Spleen (tissue), 7 donors: Measurements from ENCODE around the gene ITFG1.
A peak's percentile ranks its signal among the peaks of the same experiment; 100 is the strongest.

Experiments
- CTCF ChIP-seq, 11 experiments: fragments of 200-600 bp in 7 of 11; fragments of 450-650 bp in 4 of 11; sonication (generic) in 4 of 11; IDR thresholded peaks in 8 of 11; conservative IDR thresholded peaks in 3 of 11; 1 replicate in 7 of 11; 2 replicates in 4 of 11; pipeline versions ENCODE4 v1.4.0 to v1.8.0; 2016 to 2021; ENCODE audit warnings: antibody characterized with exemption in 11 of 11, inconsistent platforms in 4 of 11, mild to moderate bottlenecking in 1 of 11
- POLR2A ChIP-seq, 3 donors: fragments of 450-650 bp; IDR thresholded peaks; one replicate each; pipeline ENCODE4 v1.5.1; 2017; ENCODE audit warnings: antibody characterized with exemption in 3 of 3, mild to moderate bottlenecking in 1 of 3
- donor health status: DM: no; HTN: no; CAD: no; lungs with moderate emphysema.
- donor health status: DM: no; HTN: no; CAD: no.
- donor health status: DM: no; HTN: no; CAD: no.

- TF ChIP-seq POLR2A (IDR thresholded peaks at IDR 0.05), result peak in 1 of 3 donors; percentile 22
- TF ChIP-seq CTCF (IDR thresholded peaks at IDR 0.05 in 8 of 11, conservative IDR thresholded peaks at IDR 0.05 in 3 of 11), result peak in 9 of 11 experiments; percentile 29 to 75 (median 41)
Observed at GRCh38 chr16:47143677-47144558, 316.9 kb downstream of the ITFG1 start, which contains the start of gene NETO2.
